Placental epithelial cell (primary cell): ENCODE measurements around the gene SYTL1. TPM values are rescaled to one million over a fixed set of nuclear protein-coding genes. Genes with fewer than 3 reads are reported as not detected.

ENCODE experiments used
- small RNA-seq: library from RNA; depleted of rRNA; stranded (forward); fragments of <200 nt; gene quantifications from one replicate; pipeline ENCODE3, GENCODE V24; 2012
- total RNA-seq: library from RNA; depleted of rRNA; stranded (reverse); fragments of >200 nt; gene quantifications from 2 replicates; pipeline ENCODE4 v1.2.3, GENCODE V29; 2012

The SYTL1 gene
- 165 and 225 TPM in 2 replicates for total RNA-seq

DNA sequence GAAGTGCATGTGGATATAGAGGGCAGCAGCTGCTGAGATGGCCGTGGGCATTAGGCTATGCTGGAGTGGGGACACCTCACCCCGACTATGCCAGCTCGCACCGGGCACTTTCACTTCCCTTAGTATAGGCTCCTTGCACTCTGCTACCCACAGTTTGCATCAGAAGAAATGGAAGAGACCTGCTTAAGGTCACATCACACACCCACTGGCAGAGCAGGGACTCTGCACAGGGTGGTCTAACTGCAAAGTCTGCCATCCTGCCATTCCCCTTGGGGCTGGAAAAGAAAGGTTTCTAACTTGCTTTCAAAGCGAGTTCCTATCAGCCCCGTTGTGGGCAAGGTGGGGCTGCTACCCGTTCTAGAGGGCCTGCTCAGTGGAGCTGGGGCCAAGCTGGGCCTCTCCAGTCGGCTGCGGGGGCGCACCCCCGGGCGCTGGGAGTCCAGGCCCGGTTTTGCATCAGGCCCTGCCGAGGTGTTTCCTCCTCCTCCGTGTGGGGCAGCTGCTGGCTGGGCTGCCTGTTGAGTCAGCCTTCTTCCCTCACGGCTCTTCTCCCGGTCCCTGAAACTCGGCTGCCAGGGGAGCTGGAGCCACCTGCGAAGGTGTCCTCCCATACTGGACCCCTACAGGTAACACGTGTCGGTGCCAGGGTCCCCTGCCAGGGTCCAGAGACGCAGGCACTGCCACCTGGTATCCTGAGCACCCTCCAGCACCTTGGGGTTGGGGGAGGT lies at the start of gene SYTL1:
TSS of gene SYTL1 (plus strand) at position 498 of the 728 bp plus-strand sequence. CDS start 3,313 bp downstream, outside the sequence.

GRCh38 chr1:27321813-27322568 lies 19.8 kb upstream of the SYTL1 start, which contains the start of gene TMEM222:
Gene TMEM222, plus strand, starts transcription at chr1:27322163. Its CDS starts 35 bp downstream, at chr1:27322198.

DNA sequence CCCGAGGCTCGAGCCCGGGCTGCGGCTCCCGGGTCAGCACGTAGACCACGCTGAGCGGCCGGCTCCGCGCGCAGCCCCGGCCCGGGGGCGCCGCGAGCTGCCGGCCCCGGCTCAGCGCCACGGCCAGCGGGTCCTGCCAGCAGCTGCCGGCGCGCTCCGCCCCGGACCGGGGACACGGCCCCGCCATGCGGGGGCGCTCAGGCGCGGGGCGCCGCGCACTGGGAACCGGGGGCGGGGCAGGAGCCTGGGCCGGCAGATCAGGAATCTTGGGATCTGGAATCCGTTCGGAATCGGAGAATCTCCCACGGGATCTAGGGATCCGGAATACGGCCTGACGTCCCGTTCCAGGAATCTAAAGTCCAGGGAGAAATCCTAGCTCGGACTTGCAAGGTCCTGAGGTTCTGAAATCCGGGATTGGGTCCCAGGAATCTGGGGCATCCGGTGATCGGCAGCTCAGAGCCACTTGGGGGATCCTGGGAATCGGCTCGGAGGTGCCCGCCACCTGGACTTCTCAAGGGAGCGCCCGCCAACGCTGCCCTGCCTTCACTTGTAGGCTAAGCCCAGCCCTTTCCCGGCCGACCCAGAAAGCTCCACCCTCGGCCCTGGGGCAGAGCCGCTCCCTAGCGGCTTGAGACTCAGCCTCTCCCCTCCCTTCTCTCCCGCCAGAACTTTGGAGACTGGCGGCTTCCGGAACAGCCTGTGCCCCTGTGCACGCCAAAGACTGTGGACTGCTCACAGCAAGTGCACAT lies 24.8 kb downstream of the SYTL1 start, which contains the start of gene MAP3K6:
TSS of gene MAP3K6 (minus strand) at position 551 of the 749 bp plus-strand sequence. CDS start at position 187, 364 bp downstream.

DNA sequence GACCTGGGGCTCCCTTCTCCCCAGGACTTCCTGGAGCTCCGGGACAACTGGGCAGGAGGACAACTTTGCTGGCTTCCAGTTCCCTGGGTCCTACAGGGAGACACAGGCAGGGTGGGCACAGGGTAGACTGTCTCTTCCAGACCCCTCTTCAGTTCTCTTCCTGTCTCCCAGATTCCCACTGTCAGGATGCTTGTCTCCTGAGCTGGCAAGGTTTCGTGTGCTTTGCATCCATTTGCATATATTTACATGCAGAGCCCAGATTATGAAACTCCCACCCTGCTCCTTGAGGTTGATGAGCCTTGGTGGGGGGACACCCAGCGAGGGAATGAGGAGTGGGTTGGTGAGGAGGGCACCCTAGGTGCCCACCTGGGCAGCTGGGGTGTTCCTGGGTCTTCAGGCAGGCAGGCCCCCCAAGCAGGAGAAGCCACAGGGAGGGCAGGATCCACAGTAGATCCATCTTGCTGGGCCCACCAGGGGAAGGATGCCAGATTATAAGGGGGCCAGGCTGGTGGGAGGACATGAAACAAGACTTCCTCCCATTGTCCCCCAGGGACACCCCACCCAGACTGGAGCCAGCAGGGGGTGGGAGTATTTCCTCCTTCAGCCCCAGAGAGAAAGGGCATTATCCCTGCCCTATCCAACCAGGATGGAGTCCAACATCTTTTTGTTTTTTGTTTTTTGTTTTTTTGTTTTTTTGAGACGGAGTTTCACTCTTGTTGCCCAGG lies 32.7 kb downstream of the SYTL1 start, which contains the start of gene FCN3:
TSS of gene FCN3 (minus strand) at position 463 of the 725 bp plus-strand sequence. CDS start at position 457, 6 bp downstream.

DNA sequence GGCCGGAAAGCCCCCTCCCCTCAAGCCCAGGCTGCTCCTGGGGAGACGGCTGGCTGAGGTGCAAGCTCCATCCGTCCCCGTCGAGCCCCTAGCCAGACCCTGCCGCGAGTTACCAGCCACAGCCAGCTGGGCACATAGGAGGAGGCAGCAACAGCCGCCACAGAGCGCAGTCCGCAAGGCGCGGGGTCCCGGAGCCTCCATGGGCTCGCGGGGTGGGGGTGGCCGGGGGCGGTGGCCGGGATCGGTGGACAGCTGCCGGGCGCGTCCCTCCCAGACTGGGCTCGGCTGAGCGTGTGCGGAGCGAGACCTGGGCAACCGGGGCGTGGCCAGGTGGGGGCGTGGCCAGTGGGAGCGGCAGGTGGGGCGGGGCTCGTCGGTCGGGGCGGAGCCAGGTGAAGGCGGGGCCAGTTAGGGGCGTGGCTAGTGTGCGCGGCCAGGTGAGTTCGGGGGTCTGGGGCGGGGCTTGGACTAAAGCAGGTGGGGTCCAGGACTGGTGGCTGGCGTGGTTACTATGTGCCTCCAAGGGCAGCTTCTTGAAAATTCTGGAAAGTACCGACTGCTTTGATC lies 41.3 kb downstream of the SYTL1 start, which contains the start of gene CD164L2:
TSS of gene CD164L2 (minus strand) at position 295 of the 567 bp plus-strand sequence. CDS start at position 201, 94 bp downstream.

DNA sequence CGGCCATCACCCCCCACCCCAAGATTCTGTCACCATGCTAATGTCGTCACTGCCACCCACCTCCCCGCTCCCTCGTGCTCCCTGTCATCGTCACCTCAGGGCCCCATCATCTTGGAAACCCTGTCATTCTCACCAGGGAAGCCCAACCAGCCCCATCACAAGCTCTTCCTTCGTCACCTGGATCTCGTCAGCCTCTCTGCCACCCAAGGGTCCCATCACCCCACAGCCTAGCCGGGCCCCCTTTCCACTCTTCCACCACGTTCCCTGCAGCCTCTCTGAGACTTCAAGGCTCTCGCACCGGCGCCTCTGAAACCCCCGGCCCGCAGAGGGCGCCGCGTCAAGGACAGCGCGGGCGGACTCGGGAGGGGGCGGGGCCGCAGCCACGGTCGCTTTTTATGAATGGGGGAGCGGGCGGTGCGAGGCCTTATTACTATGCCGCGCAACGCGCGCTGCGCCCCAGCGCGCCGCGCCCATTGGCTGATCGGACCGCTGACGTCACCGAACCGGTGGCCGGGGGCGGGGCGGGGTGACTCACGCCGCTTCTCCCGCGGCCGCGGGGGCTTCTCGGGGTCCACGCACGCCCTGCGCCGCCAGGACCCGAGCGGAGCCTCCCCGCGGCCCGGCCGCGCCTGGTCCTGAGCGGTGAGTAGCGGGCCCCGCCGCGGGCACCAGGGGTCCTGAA lies 50.4 kb downstream of the SYTL1 start, which contains the start of gene GPR3:
TSS of gene GPR3 (plus strand) at position 527 of the 682 bp plus-strand sequence. CDS start 1,177 bp downstream, outside the sequence.

Small RNA genes lying within 50 kb of the gene (small RNA-seq; reads per million reads assigned to genes)
- gene RNU6-48P: 0.14 reads per million

Other genes starting within 250 kb of the SYTL1 start
- gene SLC9A1, start 186.9 kb upstream of the SYTL1 start, total RNA-seq: 10.0 and 11.4 TPM in 2 replicates
- 19.2 and 20.2 TPM in 2 replicates for gene WDTC1, start 107.4 kb upstream of the SYTL1 start, total RNA-seq
- gene TMEM222, start 19.9 kb upstream of the SYTL1 start, total RNA-seq: 26.7 and 32.6 TPM in 2 replicates
- 28.3 and 35.2 TPM in 2 replicates for gene MAP3K6, start 24.9 kb downstream of the SYTL1 start, total RNA-seq
- not detected in 2 replicates for gene FCN3, start 32.8 kb downstream of the SYTL1 start, total RNA-seq
- gene CD164L2, start 41.3 kb downstream of the SYTL1 start, total RNA-seq: 0.65 and 0.79 TPM in 2 replicates
- 0.11 TPM in 1 of 2 replicates, not detected in the other for gene GPR3, start 50.6 kb downstream of the SYTL1 start, total RNA-seq
- gene WASF2, start 148.1 kb downstream of the SYTL1 start, total RNA-seq: 19.7 and 21.6 TPM in 2 replicates